ENCODE data around the gene NUAK1.

GRCh38 chr12:106063826-106064720 is 74.7 kb downstream of the NUAK1 start:
- TF ChIP-seq, protein P1, sequence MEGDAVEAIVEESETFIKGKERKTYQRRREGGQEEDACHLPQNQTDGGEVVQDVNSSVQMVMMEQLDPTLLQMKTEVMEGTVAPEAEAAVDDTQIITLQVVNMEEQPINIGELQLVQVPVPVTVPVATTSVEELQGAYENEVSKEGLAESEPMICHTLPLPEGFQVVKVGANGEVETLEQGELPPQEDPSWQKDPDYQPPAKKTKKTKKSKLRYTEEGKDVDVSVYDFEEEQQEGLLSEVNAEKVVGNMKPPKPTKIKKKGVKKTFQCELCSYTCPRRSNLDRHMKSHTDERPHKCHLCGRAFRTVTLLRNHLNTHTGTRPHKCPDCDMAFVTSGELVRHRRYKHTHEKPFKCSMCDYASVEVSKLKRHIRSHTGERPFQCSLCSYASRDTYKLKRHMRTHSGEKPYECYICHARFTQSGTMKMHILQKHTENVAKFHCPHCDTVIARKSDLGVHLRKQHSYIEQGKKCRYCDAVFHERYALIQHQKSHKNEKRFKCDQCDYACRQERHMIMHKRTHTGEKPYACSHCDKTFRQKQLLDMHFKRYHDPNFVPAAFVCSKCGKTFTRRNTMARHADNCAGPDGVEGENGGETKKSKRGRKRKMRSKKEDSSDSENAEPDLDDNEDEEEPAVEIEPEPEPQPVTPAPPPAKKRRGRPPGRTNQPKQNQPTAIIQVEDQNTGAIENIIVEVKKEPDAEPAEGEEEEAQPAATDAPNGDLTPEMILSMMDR (conservative IDR thresholded peaks at IDR 0.05), result no peak
- no peak for TF ChIP-seq ZFX (IDR thresholded peaks at IDR 0.05)

Data from C4-2B (cell line).